Measurements from ENCODE around the gene TRIM54. TPM values are rescaled to one million over a fixed set of nuclear protein-coding genes. Genes with fewer than 3 reads are reported as not detected.

The TRIM54 gene
- polyA plus RNA-seq, 1 donor from 2014 or later: not detected

- Histone ChIP-seq H3K4me2 (ENCODE audit: low read length) (no peak overlapping the region), H3K9me2 (ENCODE audit: insufficient read depth, low read length) (no peaks in the 10 kb centered on the region), H3K79me2 (replicated peaks; ENCODE audit: insufficient read depth, low read length) (peaks cover 4% of the 10 kb centered on the region), H3K27ac (ENCODE audit: low read length) (no peak overlapping the region), H3K4me3 (ENCODE audit: low read length) (no peak overlapping the region), H3K9me3 (ENCODE audit: low read length) (no peaks in the 10 kb centered on the region), H2AFZ (ENCODE audit: low read depth, low read length) (no peak overlapping the region), H3K36me3 (ENCODE audit: insufficient read depth, low read length) (peaks cover 7% of the 10 kb centered on the region), H4K20me1 (ENCODE audit: insufficient read depth) (no peaks in the 10 kb centered on the region), H3K9ac (ENCODE audit: low read length) (no peak overlapping the region), H3K27me3 (ENCODE audit: insufficient read depth, low read depth, low read length) (no peaks in the 10 kb centered on the region), H3F3A (ENCODE audit: insufficient read depth, low read length, poor library complexity, severe bottlenecking) (no peaks in the 10 kb centered on the region)
- TF ChIP-seq, protein P1, sequence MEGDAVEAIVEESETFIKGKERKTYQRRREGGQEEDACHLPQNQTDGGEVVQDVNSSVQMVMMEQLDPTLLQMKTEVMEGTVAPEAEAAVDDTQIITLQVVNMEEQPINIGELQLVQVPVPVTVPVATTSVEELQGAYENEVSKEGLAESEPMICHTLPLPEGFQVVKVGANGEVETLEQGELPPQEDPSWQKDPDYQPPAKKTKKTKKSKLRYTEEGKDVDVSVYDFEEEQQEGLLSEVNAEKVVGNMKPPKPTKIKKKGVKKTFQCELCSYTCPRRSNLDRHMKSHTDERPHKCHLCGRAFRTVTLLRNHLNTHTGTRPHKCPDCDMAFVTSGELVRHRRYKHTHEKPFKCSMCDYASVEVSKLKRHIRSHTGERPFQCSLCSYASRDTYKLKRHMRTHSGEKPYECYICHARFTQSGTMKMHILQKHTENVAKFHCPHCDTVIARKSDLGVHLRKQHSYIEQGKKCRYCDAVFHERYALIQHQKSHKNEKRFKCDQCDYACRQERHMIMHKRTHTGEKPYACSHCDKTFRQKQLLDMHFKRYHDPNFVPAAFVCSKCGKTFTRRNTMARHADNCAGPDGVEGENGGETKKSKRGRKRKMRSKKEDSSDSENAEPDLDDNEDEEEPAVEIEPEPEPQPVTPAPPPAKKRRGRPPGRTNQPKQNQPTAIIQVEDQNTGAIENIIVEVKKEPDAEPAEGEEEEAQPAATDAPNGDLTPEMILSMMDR (IDR thresholded peaks at IDR 0.05; ENCODE audit: poor library complexity, severe bottlenecking): no peak
- no peak for TF ChIP-seq SMC3 (conservative IDR thresholded peaks at IDR 0.05; ENCODE audit: poor library complexity)
- no peak for TF ChIP-seq POLR2AphosphoS5 (IDR thresholded peaks at IDR 0.05)
- TF ChIP-seq TAF1 (IDR thresholded peaks at IDR 0.05; ENCODE audit: low read depth): no peak
- no peak for TF ChIP-seq MXI1 (conservative IDR thresholded peaks at IDR 0.05; ENCODE audit: poor library complexity, severe bottlenecking)
- TF ChIP-seq RAD21 (conservative IDR thresholded peaks at IDR 0.05): no peak
- no peak for TF ChIP-seq REST (IDR thresholded peaks at IDR 0.05; ENCODE audit: borderline replicate concordance)
- no peak for TF ChIP-seq EP300 (conservative IDR thresholded peaks at IDR 0.05; ENCODE audit: poor library complexity, severe bottlenecking)
- no peak for TF ChIP-seq EZH2 (IDR thresholded peaks at IDR 0.05; ENCODE audit: borderline replicate concordance, insufficient read depth, low read length, poor library complexity, severe bottlenecking)
These were observed 42.5 kb downstream of the TRIM54 start for GRCh38 chr2:27324720-27325119.

DNA sequence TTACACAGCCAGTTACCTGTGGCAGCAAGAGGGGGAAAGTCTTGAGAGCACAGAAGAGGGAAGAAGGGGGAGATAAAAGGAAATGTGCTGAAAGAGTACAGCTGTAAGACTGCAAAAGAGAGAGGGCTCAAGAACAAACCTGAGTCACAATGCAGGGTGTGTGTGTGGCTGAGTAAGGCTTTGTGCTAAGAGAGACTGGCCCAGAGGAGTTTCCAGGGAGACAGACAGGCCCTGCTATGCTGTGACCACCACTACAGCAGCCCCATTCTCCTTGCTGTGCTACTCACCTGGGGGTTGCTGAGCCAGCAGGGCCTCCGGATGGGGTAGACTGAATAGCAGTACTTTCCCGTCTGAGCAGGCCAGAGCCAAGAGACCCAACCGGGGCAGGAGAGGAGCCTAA lies 53.1 kb downstream of the TRIM54 start:
- no peak for TF ChIP-seq TAF1 (IDR thresholded peaks at IDR 0.05; ENCODE audit: low read depth)
- no peak for TF ChIP-seq EZH2 (IDR thresholded peaks at IDR 0.05; ENCODE audit: borderline replicate concordance, insufficient read depth, low read length, poor library complexity, severe bottlenecking)
- no peak for TF ChIP-seq SMC3 (conservative IDR thresholded peaks at IDR 0.05; ENCODE audit: poor library complexity)
- no peak for TF ChIP-seq MXI1 (conservative IDR thresholded peaks at IDR 0.05; ENCODE audit: poor library complexity, severe bottlenecking)
- TF ChIP-seq REST (IDR thresholded peaks at IDR 0.05; ENCODE audit: borderline replicate concordance): no peak
- TF ChIP-seq RAD21 (conservative IDR thresholded peaks at IDR 0.05): no peak
- TF ChIP-seq POLR2AphosphoS5 (IDR thresholded peaks at IDR 0.05): no peak
- no peak for TF ChIP-seq EP300 (conservative IDR thresholded peaks at IDR 0.05; ENCODE audit: poor library complexity, severe bottlenecking)
- Histone ChIP-seq H3K36me3 (ENCODE audit: insufficient read depth, low read length) (no peaks in the 10 kb centered on the region), H3K79me2 (replicated peaks; ENCODE audit: insufficient read depth, low read length) (no peaks in the 10 kb centered on the region), H3K9ac (ENCODE audit: low read length) (no peak overlapping the region), H3K27me3 (ENCODE audit: insufficient read depth, low read depth, low read length) (no peaks in the 10 kb centered on the region), H3K4me3 (ENCODE audit: low read length) (no peak overlapping the region), H3K4me2 (ENCODE audit: low read length) (no peak overlapping the region), H3K9me3 (ENCODE audit: low read length) (no peaks in the 10 kb centered on the region), H4K20me1 (ENCODE audit: insufficient read depth) (no peaks in the 10 kb centered on the region), H2AFZ (ENCODE audit: low read depth, low read length) (no peak overlapping the region), H3F3A (ENCODE audit: insufficient read depth, low read length, poor library complexity, severe bottlenecking) (no peaks in the 10 kb centered on the region), H3K9me2 (ENCODE audit: insufficient read depth, low read length) (no peaks in the 10 kb centered on the region), H3K27ac (ENCODE audit: low read length) (no peak overlapping the region)

Measured in neural cell (in vitro differentiated cells).